ENCODE results near the gene MAOA. TPM values are rescaled to one million over a fixed set of nuclear protein-coding genes. Genes with fewer than 3 reads are reported as not detected.
"Not testable (repeated sequence)": the region's sequence is repeated elsewhere in the genome, so short reads cannot be mapped to it uniquely, and the experiment has no call there.

Gene MAOA
- 1 to 10 TPM; 1.5 to 2.2 TPM for total RNA-seq

DNA sequence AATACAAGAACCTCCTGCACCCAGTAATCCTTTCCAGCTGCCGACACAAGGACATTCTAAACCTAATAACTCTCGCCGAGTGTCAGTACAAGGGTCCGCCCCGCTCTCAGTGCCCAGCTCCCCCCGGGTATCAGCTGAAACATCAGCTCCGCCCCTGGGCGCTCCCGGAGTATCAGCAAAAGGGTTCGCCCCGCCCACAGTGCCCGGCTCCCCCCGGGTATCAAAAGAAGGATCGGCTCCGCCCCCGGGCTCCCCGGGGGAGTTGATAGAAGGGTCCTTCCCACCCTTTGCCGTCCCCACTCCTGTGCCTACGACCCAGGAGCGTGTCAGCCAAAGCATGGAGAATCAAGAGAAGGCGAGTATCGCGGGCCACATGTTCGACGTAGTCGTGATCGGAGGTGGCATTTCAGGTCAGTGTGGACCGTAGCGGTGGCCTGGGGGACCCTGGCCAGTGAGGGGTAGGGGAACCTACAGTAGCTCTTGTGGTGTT is at the start of gene MAOA:
Gene MAOA (plus strand): TSS at position 295 of the 490 bp plus-strand sequence. CDS start 43 bp downstream, at position 338.
- ATAC-seq (no peak), DNase-seq (peak; percentile 37)
- Mint-ChIP-seq H3K36me3 (ENCODE audit: low read depth) (no peaks in the 10 kb centered on the region), H3K4me3 (peak within 1 kb of the TSS; percentile 80), H3K27ac (peak within 1 kb of the TSS; percentile 47), H3K9me3 (ENCODE audit: low read depth) (no peaks in the 10 kb centered on the region), H3K4me1 (peaks cover 5% of the 10 kb centered on the region), H3K27me3 (no peaks in the 10 kb centered on the region)
- ChIA-PET POLR2A (no interaction called here), CTCF (no interaction called here)
- intact Hi-C loops (cut with DNase I, micrococcal nuclease): loop anchor here in 1 of 2 experiments (10.0 kb wide), 2 partner anchors 889 to 1731 kb away; partner anchors contain the start of genes CASK and FUNDC1

DNA sequence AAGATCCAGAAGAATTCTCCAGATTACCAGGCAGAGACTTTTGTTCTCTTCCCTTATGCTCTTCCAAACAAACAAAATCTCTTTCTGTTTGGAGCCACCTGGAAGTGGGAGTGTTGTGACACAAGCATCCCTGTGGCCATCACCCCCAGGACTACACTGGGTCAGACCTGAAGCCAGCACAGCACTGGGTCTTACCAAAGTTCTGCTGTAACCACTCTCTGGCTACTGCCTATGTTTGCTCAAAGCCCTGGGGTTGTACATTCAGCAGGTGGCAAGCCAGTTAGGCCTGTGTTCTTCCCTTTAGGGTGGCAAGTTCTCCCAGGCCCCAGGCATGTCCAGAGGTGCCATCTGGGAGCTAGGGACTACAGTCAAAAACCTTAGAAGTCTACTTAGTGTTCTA is 43.7 kb upstream of the MAOA start:
- ChIA-PET POLR2A (no interaction called here), CTCF (no interaction called here)
- H3K4me3 Mint-ChIP-seq: no peak overlapping the region
- peaks cover 3% of the 10 kb centered on the region for H3K9me3 Mint-ChIP-seq (ENCODE audit: low read depth)
- intact Hi-C loops (cut with DNase I, micrococcal nuclease): no loop called here
- ATAC-seq (no peak), DNase-seq (no peak)
- no peak overlapping the region for H3K27ac Mint-ChIP-seq
- H3K36me3 Mint-ChIP-seq (ENCODE audit: low read depth): no peaks in the 10 kb centered on the region
- H3K4me1 Mint-ChIP-seq: no peaks in the 10 kb centered on the region
- peaks cover 9% of the 10 kb centered on the region for H3K27me3 Mint-ChIP-seq

DNA sequence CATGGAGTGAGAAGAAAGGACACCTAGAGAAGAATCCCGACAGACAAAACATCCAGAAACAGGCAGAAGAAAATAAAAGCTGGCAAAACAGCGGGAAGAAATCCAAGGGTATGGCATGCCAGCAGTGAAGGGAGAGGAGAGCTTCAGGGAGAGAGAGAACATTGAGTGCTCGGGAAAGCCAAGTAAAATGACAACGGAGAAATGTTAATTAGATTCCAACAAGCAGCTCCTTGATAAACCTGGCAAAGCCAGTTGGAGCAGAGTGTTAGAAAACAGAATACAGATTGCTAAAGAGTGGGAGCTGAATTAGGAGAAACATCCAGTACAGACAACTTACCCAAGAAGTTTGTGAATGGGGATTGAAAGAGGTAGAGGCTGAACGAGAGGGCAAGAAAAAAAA is 40.4 kb upstream of the MAOA start:
- POLR2A ChIA-PET: no interaction called here
- CTCF ChIA-PET: no interaction called here
- Mint-ChIP-seq H3K27ac (no peak overlapping the region), H3K9me3 (ENCODE audit: low read depth) (peaks cover 3% of the 10 kb centered on the region), H3K36me3 (ENCODE audit: low read depth) (no peaks in the 10 kb centered on the region), H3K4me1 (no peaks in the 10 kb centered on the region), H3K27me3 (peaks cover 9% of the 10 kb centered on the region), H3K4me3 (no peak overlapping the region)
- intact Hi-C loops (cut with DNase I, micrococcal nuclease): no loop called here
- DNase-seq: no peak
- no peak for ATAC-seq

DNA sequence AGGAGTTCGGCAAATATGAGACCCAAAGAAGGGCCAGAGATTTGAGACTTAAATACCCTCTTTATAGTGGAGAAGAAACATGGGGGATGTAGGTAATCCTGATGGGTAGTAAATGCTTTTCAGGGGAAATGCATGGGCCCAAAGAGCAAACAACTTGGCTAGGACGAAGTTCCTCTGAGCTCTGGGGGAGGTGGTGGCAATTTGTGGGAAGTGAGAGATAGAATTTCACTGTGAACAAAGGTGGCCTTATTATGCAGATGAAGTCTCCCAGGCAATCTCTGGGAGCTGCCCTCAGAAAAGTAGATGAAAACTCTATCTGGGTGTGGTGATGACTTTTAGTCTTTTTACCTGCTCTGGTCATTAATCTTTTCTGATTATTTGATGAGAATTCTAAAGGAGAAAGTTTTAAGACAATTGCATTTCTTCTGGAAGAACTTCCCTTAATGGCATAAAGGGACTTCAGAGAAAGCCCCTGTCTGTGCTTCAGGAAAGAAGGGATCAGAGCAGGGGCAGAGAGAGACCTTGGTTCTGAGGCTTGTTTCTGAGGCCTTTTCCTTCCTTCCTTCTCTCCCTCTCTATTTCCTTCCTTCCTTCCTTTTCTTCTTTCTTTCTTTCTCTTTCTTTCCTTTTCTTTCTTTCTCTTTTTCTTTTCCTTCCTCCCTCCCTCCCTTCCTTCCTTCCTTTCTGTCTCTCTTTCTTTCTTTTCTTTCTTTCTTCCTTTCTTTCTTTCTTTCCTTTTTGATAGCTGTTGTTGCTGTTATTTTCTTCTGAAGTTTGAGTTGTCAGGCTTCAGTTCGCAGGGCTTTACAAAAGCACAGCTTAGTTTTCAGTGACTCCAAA is 37.5 kb upstream of the MAOA start:
- CTCF ChIA-PET: no interaction called here
- Mint-ChIP-seq H3K27me3 (peaks cover 9% of the 10 kb centered on the region), H3K4me3 (no peak overlapping the region), H3K27ac (no peak overlapping the region), H3K36me3 (ENCODE audit: low read depth) (no peaks in the 10 kb centered on the region), H3K4me1 (peaks cover 3% of the 10 kb centered on the region), H3K9me3 (ENCODE audit: low read depth) (peaks cover 3% of the 10 kb centered on the region)
- ATAC-seq (no peak), DNase-seq (no peak)
- intact Hi-C loops (cut with DNase I, micrococcal nuclease): no loop called here
- POLR2A ChIA-PET: no interaction called here

GRCh38 chrX:43619861-43620260 is 36.2 kb upstream of the MAOA start:
- H3K27me3 Mint-ChIP-seq; intact Hi-C loops (cut with DNase I, micrococcal nuclease); CTCF ChIA-PET; ATAC-seq; DNase-seq; H3K27ac Mint-ChIP-seq; POLR2A ChIA-PET; H3K36me3 Mint-ChIP-seq (ENCODE audit: low read depth); H3K9me3 Mint-ChIP-seq (ENCODE audit: low read depth); H3K4me3 Mint-ChIP-seq; H3K4me1 Mint-ChIP-seq: not testable (repeated sequence)

DNA sequence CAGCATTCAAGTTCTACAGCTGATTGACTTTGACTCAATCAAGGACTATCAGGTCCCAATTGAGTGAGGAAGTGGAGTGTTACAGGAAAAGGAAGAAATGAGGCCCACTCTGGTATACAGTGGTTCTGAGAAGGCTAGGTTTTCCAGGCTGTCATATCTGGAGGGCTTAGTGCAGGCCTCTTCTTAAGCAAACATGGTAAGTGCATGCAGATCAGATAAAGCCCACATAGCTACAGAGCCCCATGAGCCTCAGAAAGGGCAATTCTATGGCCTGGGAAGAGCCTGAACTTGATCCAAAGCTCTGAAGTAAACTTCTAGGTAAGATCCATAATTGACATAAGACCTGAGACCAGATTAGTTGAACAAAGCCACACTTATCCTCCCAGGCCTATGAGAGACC is 29.0 kb upstream of the MAOA start:
- CTCF ChIA-PET: no interaction called here
- ATAC-seq (no peak), DNase-seq (no peak)
- Mint-ChIP-seq H3K4me3 (no peak overlapping the region), H3K4me1 (peaks cover 3% of the 10 kb centered on the region), H3K36me3 (ENCODE audit: low read depth) (peaks cover 1% of the 10 kb centered on the region), H3K9me3 (ENCODE audit: low read depth) (no peaks in the 10 kb centered on the region), H3K27me3 (peaks cover 2% of the 10 kb centered on the region), H3K27ac (no peak overlapping the region)
- POLR2A ChIA-PET: no interaction called here
- intact Hi-C loops (cut with DNase I, micrococcal nuclease): no loop called here

GRCh38 chrX:43627669-43628068 is 28.4 kb upstream of the MAOA start:
- Mint-ChIP-seq H3K36me3 (ENCODE audit: low read depth) (peaks cover 1% of the 10 kb centered on the region), H3K4me3 (no peak overlapping the region), H3K4me1 (peaks cover 3% of the 10 kb centered on the region), H3K27me3 (peaks cover 2% of the 10 kb centered on the region), H3K27ac (peak overlapping the region; percentile 31), H3K9me3 (ENCODE audit: low read depth) (no peaks in the 10 kb centered on the region)
- CTCF ChIA-PET: no interaction called here
- ATAC-seq (no peak), DNase-seq (no peak)
- intact Hi-C loops (cut with DNase I, micrococcal nuclease): no loop called here
- POLR2A ChIA-PET: no interaction called here

DNA sequence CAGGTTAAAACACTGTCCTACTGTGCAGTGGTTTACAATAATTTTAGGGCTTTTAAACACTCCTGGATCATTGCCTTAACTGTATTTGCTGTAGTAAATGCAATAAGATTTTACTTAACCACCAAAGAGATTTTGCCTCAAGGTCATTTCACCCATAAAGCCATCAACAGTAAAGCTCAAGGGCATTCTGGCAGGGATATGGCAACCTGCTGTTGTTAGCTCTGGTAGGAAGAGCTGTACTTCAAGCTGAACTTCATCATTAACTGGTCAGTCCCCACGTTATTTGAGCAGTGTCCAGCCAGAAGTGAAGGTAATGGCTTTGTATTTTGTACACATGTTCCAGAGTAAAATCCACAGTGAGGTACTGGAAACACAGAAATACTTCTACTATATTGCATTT is 26.9 kb upstream of the MAOA start:
- H3K4me1 Mint-ChIP-seq: no peaks in the 10 kb centered on the region
- H3K9me3 Mint-ChIP-seq (ENCODE audit: low read depth): no peaks in the 10 kb centered on the region
- intact Hi-C loops (cut with DNase I, micrococcal nuclease): no loop called here
- H3K27ac Mint-ChIP-seq: no peak overlapping the region
- DNase-seq (no peak), ATAC-seq (no peak)
- CTCF ChIA-PET: no interaction called here
- H3K27me3 Mint-ChIP-seq: peaks cover 2% of the 10 kb centered on the region
- POLR2A ChIA-PET: no interaction called here
- no peak overlapping the region for H3K4me3 Mint-ChIP-seq
- H3K36me3 Mint-ChIP-seq (ENCODE audit: low read depth): peaks cover under 1% of the 10 kb centered on the region

GRCh38 chrX:43631841-43632240 is 24.3 kb upstream of the MAOA start:
- DNase-seq: no peak
- ATAC-seq: no peak
- POLR2A ChIA-PET: no interaction called here
- no peaks in the 10 kb centered on the region for H3K36me3 Mint-ChIP-seq (ENCODE audit: low read depth)
- H3K27ac Mint-ChIP-seq: no peak overlapping the region
- peaks cover 8% of the 10 kb centered on the region for H3K27me3 Mint-ChIP-seq
- no peaks in the 10 kb centered on the region for H3K9me3 Mint-ChIP-seq (ENCODE audit: low read depth)
- H3K4me1 Mint-ChIP-seq: no peaks in the 10 kb centered on the region
- CTCF ChIA-PET: no interaction called here
- no peak overlapping the region for H3K4me3 Mint-ChIP-seq
- intact Hi-C loops (cut with DNase I, micrococcal nuclease): no loop called here

- no peak overlapping the region for H3K27ac Mint-ChIP-seq
- H3K27me3 Mint-ChIP-seq: peaks cover 9% of the 10 kb centered on the region
- H3K4me1 Mint-ChIP-seq: no peaks in the 10 kb centered on the region
- H3K4me3 Mint-ChIP-seq: no peak overlapping the region
- POLR2A ChIA-PET: no interaction called here
- intact Hi-C loops (cut with DNase I, micrococcal nuclease): no loop called here
- CTCF ChIA-PET: no interaction called here
- H3K36me3 Mint-ChIP-seq (ENCODE audit: low read depth): no peaks in the 10 kb centered on the region
- ATAC-seq: no peak
- DNase-seq: no peak
- no peaks in the 10 kb centered on the region for H3K9me3 Mint-ChIP-seq (ENCODE audit: low read depth)
Measured at GRCh38 chrX:43633081-43633480, 23.0 kb upstream of the MAOA start.

GRCh38 chrX:43633757-43634156 is 22.3 kb upstream of the MAOA start:
- ChIA-PET CTCF (no interaction called here), POLR2A (no interaction called here)
- no peak for ATAC-seq
- no peaks in the 10 kb centered on the region for H3K4me1 Mint-ChIP-seq
- peaks cover 10% of the 10 kb centered on the region for H3K27me3 Mint-ChIP-seq
- H3K27ac Mint-ChIP-seq: no peak overlapping the region
- intact Hi-C loops (cut with DNase I, micrococcal nuclease): no loop called here
- no peaks in the 10 kb centered on the region for H3K36me3 Mint-ChIP-seq (ENCODE audit: low read depth)
- H3K9me3 Mint-ChIP-seq (ENCODE audit: low read depth): no peaks in the 10 kb centered on the region
- no peak for DNase-seq
- H3K4me3 Mint-ChIP-seq: no peak overlapping the region

DNA sequence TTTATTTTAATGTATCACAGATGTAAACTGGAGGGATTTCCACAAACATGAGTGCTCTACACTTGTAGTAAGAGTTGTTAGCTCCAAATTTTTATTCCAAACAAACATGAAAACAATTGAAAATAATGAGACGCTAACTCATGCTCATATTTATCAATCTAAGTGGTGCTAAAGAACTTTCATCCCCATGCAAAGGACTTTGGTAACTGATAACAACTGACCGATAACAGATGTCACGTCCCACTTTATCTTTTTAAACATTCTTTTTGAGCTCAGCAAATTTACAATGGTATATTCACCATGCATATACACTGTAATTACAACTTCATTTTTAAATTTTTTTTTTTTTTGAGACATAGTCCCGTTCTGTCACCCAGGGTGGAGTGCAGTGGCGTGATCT is 15.6 kb upstream of the MAOA start:
- Mint-ChIP-seq H3K4me1 (peaks cover 4% of the 10 kb centered on the region), H3K9me3 (ENCODE audit: low read depth) (no peaks in the 10 kb centered on the region), H3K27ac (no peak overlapping the region), H3K27me3 (peaks cover 5% of the 10 kb centered on the region), H3K4me3 (no peak overlapping the region), H3K36me3 (ENCODE audit: low read depth) (no peaks in the 10 kb centered on the region)
- intact Hi-C loops (cut with DNase I, micrococcal nuclease): no loop called here
- ATAC-seq (no peak), DNase-seq (no peak)
- ChIA-PET CTCF (no interaction called here), POLR2A (no interaction called here)
